PC-3 (cell line): Measurements from ENCODE around the gene RIN1.

Experiments used
- CTCF ChIP-seq: fragments of 300-600 bp; sonication (generic); conservative IDR thresholded peaks from 2 replicates; pipeline ENCODE4 v1.5.1; 2017; ENCODE audit warnings: antibody characterized with exemption, low read depth, mild to moderate bottlenecking, low read length
- EZH2 ChIP-seq: fragments of 300-600 bp; sonication (generic); IDR thresholded peaks from one replicate; pipeline ENCODE4 v1.6.1; 2017; ENCODE audit warnings: antibody characterized with exemption, mild to moderate bottlenecking, low read length; ENCODE audit not compliant: unreplicated experiment

DNA sequence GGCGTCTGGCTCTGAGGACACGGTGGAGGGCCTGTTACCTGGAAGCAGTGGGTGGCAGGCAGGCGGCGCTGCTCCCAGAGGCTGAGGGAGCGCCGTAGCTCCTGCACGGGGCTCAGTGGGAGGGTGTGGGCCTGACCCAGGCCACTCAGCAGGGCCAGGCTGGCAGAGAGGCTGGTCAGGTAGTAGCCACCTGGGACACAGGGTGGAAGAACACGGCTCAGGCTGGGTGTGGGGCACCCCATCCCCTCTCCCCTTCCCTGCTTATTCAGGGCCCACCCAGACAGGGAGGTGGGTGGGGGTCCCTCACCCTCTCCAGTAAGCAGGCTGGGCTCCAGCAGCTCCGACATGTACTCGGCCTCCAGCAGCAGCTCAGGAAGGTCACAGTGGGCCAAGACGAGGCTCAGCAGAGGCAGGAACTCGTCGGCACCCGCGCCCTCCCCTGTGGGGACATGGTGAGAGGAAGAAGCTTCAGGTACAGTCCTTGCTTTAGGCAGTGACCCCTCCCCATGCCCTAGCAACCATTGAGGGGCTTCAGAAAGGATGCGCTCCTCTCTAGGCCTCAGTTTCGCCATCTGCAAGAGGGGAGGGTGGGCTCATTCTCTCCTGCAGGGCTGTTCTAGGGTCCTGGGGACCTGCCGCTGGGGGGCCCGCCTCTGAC lies 2.9 kb downstream of the RIN1 start:
- TF ChIP-seq CTCF (no peak), EZH2 (no peak)
